Anterior cingulate cortex (tissue), 58 donors: Measurements from ENCODE around the gene ACBD6.
"Not testable (repeated sequence)": the region's sequence is repeated elsewhere in the genome, so short reads cannot be mapped to it uniquely, and the experiment has no call there.

ENCODE experiments used
- DNase-seq, 58 donors: peaks; one replicate each; lab custom pipeline; 2025; lab: John Stamatoyannopoulos, UW

The ACBD6 gene

DNA sequence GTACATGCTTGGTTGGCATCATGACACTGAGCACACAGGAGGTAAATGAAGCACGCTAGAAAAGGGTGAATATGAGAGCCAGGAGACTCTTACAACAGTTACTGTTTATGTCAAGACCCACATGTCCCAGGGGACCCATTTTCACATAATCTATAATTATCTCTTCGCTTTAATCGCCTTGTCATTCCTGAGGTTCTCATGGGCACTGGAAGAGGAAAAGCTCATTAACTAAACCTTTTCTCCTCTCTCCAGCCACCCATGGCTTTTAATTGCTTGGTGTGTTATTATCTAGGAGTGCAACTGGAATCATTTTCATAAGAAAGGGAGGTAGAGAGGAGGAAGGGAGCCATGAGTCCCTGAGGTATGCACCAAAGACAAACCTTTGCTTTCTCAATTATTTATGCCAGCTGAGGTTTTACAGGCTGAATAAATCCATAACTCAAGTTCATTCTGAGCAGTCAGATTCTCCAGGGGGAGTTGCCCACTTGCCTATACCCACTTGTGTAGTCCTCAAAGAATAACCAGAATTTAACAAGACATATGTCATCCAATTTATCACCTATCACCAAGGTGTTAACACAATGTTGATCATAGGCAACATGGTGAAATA lies 77.4 kb downstream of the ACBD6 start:
- no peak for DNase-seq

DNA sequence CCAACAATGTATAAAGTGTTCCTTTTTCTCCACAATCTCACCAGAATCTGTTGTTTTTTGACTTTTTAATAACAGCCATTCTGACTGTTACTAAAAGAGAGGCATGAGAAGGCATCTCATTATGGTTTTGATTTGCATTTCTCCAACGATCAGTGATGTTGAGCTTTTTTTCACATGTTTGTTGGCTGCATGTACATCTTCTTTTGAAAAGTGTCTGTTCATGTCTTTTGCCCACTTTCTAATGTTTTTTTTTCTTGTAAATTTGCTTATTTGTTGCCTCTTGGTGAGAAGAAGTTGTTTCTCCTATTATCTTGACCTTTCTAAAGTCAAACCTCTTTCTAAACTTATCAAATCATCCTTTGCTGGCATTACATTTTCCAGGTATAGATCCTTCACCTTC lies 80.8 kb downstream of the ACBD6 start:
- DNase-seq: no peak

DNA sequence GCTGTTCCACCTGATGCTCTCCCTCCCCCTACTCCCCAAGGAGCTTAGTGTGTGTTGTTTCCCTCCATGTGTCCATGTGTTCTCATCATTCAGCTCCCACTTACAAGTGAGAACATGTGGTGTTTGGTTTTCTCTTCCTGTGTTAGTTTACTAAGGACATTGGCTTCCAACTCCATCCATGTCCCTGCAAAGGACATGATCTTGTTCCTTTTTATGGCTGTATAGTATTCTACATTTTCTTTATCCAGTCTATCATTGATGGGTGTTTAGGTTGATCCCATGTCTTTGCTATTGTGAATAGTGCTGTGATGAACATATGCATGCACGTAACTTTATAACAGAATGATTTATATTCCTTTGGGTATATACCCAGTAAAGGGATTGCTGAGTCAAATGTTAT lies 81.2 kb downstream of the ACBD6 start:
- DNase-seq: not testable (repeated sequence)

DNA sequence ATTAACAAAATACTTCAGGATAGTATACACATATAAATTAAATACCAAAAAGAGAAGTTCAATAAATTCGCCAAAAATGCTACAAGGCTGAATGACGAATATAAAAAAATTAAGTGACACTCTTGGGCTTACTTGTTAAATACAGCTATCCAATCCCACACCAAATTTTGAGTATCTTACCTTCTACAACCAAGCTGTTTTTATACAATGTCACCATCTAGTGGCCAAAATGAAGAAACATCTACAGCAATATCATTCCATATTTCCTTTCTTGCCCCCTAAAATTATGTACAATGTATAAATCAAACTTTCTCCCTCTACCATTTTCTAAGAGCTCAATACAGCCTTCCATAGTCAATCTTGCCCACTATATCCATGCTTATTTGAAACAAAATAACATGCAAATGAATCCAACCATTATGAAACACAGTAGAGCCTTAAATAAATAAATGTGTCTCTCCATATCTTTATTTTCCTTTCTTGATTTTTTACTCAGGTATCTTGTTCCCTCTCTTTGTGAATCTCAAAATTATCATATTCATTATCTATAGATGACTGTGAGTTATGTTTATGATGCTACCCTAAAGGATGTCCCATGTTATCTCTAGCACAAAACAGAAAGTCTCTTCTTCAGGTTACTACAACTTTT lies 86.3 kb downstream of the ACBD6 start:
- no peak for DNase-seq

GRCh38 chr1:180415236-180415848 lies 87.0 kb downstream of the ACBD6 start:
- no peak for DNase-seq

DNA sequence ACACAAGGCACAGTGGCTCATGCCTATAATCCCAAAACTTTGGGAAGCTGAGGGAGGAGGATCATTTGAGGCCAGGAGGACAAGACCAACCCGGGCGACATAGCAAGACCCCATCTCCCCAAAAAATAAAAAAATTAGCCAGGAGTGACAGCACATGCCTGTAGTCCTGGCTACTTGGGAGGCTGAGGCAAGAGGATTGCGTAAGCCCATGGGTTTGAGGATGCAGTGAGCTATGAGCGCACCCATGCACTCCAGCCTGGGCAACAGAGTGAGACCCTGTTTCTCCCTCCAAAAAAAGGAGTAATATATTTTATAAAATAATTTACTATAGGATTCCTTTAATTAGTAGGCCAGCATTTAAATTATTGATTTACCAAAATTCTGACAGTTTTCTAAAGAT lies 89.8 kb downstream of the ACBD6 start:
- DNase-seq: no peak

DNA sequence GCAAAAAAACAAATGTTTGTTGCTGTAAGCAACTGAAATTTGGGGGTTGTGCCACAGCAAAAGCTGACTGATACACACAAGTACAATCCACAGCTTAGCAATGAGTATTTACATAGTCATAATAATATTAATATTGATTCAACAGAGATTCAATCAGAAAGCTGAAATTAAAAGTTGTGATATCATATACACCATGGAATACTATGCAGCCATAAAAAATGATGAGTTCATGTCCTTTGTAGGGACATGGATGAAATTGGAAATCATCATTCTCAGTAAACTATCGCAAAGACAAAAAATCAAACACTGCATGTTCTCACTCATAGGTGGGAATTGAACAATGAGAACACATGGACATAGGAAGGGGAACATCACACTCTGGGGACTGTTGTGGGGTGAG lies 94.2 kb downstream of the ACBD6 start:
- DNase-seq: not testable (repeated sequence)

GRCh38 chr1:180407051-180407450 lies 95.3 kb downstream of the ACBD6 start:
- no peak for DNase-seq

DNA sequence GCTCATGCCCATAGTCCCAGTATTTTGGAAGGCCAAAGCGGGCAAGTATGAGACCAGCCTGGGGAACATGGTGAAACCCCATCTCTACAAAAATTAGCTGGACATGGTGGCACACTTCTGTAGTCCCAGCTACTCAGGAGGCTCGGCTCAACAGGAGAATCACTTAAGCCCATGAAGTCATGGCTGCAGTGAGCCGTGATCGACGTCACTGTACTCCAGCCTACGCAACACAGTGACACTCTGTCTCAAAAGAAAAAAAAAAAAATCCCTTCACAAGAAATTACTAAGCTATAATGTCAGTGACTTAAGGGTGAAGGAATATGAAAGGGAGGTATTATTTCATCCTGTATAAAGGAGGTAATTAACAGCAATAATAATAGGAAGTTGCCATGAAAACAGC lies 99.8 kb downstream of the ACBD6 start:
- no peak for DNase-seq

- no peak for DNase-seq
Observed at GRCh38 chr1:180402001-180402400, 100.4 kb downstream of the ACBD6 start.

DNA sequence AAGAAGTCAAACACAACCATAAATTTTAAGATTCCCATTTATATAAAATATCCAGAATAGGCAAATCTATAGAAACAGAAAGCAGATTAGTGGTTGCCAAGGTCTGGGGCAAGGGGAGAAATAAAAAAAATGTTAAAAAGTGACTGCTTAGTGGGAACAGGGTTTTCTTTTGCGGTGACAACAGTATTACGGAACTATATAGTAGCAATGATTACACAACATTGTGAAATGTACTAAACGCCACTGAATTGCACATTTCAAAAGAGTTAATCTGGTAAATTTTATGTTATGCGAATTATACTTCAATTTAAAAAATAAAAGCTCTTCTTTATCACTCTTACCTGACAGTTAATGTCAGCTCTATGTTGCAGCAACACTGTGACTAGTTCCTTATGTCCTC lies 105.2 kb downstream of the ACBD6 start:
- no peak for DNase-seq

- no peak for DNase-seq
Observed at GRCh38 chr1:180392427-180393145, 109.8 kb downstream of the ACBD6 start.

DNA sequence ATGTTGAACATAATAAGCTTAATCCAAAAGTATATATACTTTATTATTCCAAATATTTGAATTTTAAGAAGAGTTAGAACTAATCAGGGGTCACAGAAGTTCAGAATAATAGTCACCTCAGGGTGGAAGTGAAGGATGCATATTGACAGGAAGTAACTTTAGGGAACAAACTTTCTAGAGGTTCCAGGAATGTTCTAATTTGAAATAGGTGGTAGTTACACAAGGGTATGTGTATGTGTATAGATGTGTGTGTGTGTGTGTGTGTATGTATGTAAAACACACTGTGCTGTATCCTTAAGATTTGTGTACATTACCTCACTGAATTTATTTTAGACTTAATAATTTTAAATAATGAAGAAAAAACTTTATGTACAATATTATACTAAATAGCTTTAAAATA lies 110.4 kb downstream of the ACBD6 start:
- DNase-seq: no peak

DNA sequence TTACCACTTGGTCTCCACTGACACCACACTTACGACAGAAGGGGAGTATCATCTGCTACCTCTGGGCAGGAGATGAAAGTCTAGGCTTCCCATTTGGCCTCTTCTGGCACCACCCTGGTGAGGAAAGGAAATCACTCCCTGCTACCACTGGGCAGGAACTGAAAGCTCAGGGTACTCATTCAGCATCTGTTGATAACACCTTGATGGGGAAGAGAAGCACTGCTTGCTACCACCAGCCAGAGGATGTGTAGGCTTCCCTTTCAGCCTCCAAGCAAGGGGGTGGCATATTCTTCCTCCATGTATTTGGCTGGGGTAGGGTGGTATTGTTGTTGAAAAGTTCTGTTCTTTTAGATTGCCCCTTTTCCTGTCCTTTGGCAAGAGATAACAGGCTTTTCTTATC lies 115.0 kb downstream of the ACBD6 start:
- no peak for DNase-seq

GRCh38 chr1:180386745-180387367 lies 115.5 kb downstream of the ACBD6 start:
- DNase-seq: no peak

GRCh38 chr1:180385144-180385543 lies 117.2 kb downstream of the ACBD6 start:
- no peak for DNase-seq

GRCh38 chr1:180384286-180385005 lies 117.9 kb downstream of the ACBD6 start:
- no peak for DNase-seq

DNA sequence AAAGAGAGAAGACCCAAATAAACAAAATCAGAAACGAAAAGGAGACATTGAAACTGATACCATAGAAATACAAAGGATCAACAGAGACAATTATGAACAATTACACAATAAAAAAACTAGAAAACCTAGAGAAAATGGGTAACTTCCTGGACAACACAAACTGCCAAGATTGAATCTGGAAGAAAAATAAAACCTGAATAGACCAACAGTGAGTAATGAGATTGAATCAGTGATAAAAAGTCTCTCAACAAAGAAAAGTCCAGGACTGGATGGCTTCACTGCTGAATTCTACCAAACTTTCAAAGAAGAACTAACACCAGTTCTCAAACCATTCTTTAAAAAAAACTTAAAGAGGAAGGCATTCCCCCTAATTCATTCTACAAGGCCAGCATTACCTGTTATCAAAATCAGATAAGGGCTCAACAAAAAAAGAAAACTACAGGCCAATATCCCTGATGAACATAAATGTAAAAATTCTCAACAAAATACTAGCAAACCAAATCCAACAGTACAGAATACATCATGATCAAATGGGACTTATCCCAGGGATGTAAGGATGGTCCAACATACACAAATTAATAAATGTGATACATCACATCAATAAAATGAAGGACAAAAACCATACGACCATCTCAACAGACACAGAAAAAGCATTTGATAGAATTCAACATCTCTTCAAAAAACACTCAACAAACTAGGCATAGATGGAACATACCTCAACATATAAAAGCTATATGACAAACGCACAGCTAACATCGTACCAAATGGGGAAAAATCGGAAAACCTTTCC lies 119.9 kb downstream of the ACBD6 start:
- DNase-seq: no peak

- no peak for DNase-seq
Observed at GRCh38 chr1:180381184-180381580, 121.2 kb downstream of the ACBD6 start.
